A673 (cell line): Measurements from ENCODE around the gene DHRS3. TPM values are rescaled to one million over a fixed set of nuclear protein-coding genes. Genes with fewer than 3 reads are reported as not detected.

Source experiments
- BruUV-seq: library from RNA; stranded (reverse); fragments of 400-500 nt; replicated peaks from 2 replicates; lab custom pipeline; 2021; lab: Mats Ljungman, UMichigan
- CTCF ChIA-PET: fragments of 300-600 bp; sonication (Branson Sonifier 250); formaldehyde crosslinking; loops from one replicate; lab custom pipeline; 2022; ENCODE audit warnings: antibody characterized with exemption; lab: Charles Lee
- POLR2A ChIA-PET: fragments of 300-600 bp; sonication (Branson Sonifier 250); formaldehyde crosslinking; loops from one replicate; lab custom pipeline; 2022; ENCODE audit warnings: antibody characterized with exemption; ENCODE audit not compliant: low non-redundant PET; lab: Charles Lee
- DNase-seq: peaks from one replicate; pipeline ENCODE4 v3.0.0-alpha.2; 2015; ENCODE audit warnings: low spot score
- H3K27ac ChIP-seq: fragments of 200-600 bp; sonication (generic); 2 replicates; pipeline ENCODE4 v1.5.1; 2016; ENCODE audit warnings: mixed run types, low read depth, mild to moderate bottlenecking, mixed read lengths, antibody characterized with exemption, low read length; ENCODE audit not compliant: poor library complexity, severe bottlenecking
- H3K27me3 ChIP-seq: fragments of 200-600 bp; sonication (generic); replicated peaks from 2 replicates; pipeline ENCODE4 v1.6.1; 2017; ENCODE audit warnings: mixed run types, low read depth, mild to moderate bottlenecking, mixed read lengths, antibody characterized with exemption, low read length; ENCODE audit not compliant: insufficient read depth, poor library complexity
- H3K36me3 ChIP-seq: fragments of 200-600 bp; sonication (generic); 2 replicates; pipeline ENCODE4 v1.6.1; 2016; ENCODE audit warnings: mixed run types, mild to moderate bottlenecking, mixed read lengths, antibody characterized with exemption, low read length; ENCODE audit not compliant: insufficient read depth, poor library complexity, severe bottlenecking
- H3K4me1 ChIP-seq: fragments of 200-600 bp; sonication (generic); 2 replicates; pipeline ENCODE4 v1.6.1; 2017; ENCODE audit warnings: mixed run types, mild to moderate bottlenecking, mixed read lengths, antibody characterized with exemption, low read length; ENCODE audit not compliant: insufficient read depth, poor library complexity, severe bottlenecking
- H3K4me3 ChIP-seq: fragments of 200-600 bp; sonication (generic); 2 replicates; pipeline ENCODE4 v1.5.1; 2016; ENCODE audit warnings: low read depth, mixed run types, mild to moderate bottlenecking, mixed read lengths, low read length; ENCODE audit not compliant: poor library complexity, severe bottlenecking
- H3K9me3 ChIP-seq: fragments of 200-600 bp; sonication (generic); 2 replicates; pipeline ENCODE4 v1.6.1; 2016; ENCODE audit warnings: mixed run types, low read depth, mild to moderate bottlenecking, mixed read lengths, antibody characterized with exemption, low read length; ENCODE audit not compliant: poor library complexity, severe bottlenecking
- CTCF ChIP-seq: fragments of 300-800, 200-600 bp; sonication (generic); conservative IDR thresholded peaks from 2 replicates; pipeline ENCODE4 v1.5.1; 2017; ENCODE audit warnings: low read depth, mild to moderate bottlenecking, antibody characterized with exemption, low read length, moderate library complexity, mixed read lengths
- EZH2 ChIP-seq: fragments of 200-600 bp; sonication (generic); IDR thresholded peaks from 2 replicates; pipeline ENCODE4 v1.6.1; 2017; ENCODE audit warnings: borderline replicate concordance, low read depth, mild to moderate bottlenecking, mixed read lengths, antibody characterized with exemption, low read length; ENCODE audit not compliant: poor library complexity, severe bottlenecking
- intact Hi-C: fragments of 100-400 bp; cut with micrococcal nuclease; formaldehyde crosslinking; loops from one replicate; pipeline ENCODE4 v1.10.0; 2022; ENCODE audit not compliant: unreplicated experiment
- total RNA-seq: library from RNA; stranded (reverse); gene quantifications from 2 replicates; pipeline ENCODE4 v1.2.3, GENCODE V29; 2021

Gene DHRS3
- total RNA-seq, 1 experiment from 2014 or later = 2.4 TPM

GRCh38 chr1:12625276-12625675, 7.3 kb upstream of the DHRS3 start:
- no TSS peak for BruUV-seq
- no peak overlapping the region for H3K4me3 ChIP-seq
- H3K4me1 ChIP-seq = peaks cover 5% of the 10 kb centered on the region
- no peak overlapping the region for H3K27ac ChIP-seq
- H3K27me3 ChIP-seq = no peaks in the 10 kb centered on the region
- TF ChIP-seq EZH2 (no peak), CTCF (no peak)
- no peaks in the 10 kb centered on the region for H3K9me3 ChIP-seq
- intact Hi-C loops = loop anchor here (10.0 kb wide), 1 partner anchor 500 kb away; no protein-coding TSS in a partner anchor
- POLR2A ChIA-PET = no interaction called here
- H3K36me3 ChIP-seq = no peaks in the 10 kb centered on the region
- CTCF ChIA-PET = no interaction called here
- no peak for DNase-seq

- CTCF ChIA-PET = interaction anchor here (0.5 kb wide), 1 partner anchor 35 kb away, joined by 4 read pairs; no protein-coding TSS in a partner anchor
- BruUV-seq = no TSS peak
These were observed 4.5 kb upstream of the DHRS3 start for GRCh38 chr1:12622506-12622905.

GRCh38 chr1:12621346-12622335, 3.6 kb upstream of the DHRS3 start:
- DNase-seq = no peak
- Histone ChIP-seq H3K27me3 (peaks cover 9% of the 10 kb centered on the region), H3K4me1 (peaks cover 13% of the 10 kb centered on the region), H3K4me3 (no peak overlapping the region), H3K9me3 (no peaks in the 10 kb centered on the region), H3K27ac (no peak overlapping the region), H3K36me3 (no peaks in the 10 kb centered on the region)
- no TSS peak for BruUV-seq
- ChIA-PET CTCF (no interaction called here), POLR2A (no interaction called here)
- intact Hi-C loops = loop anchor here (10.0 kb wide), 1 partner anchor 497 kb away; no protein-coding TSS in a partner anchor
- no peak for TF ChIP-seq CTCF
- no peak for TF ChIP-seq EZH2

More at GRCh38 chr1:12622506-12622905, 4.5 kb upstream of the DHRS3 start:
- POLR2A ChIA-PET = no interaction called here
- TF ChIP-seq CTCF = no peak
- no peak for TF ChIP-seq EZH2
- Histone ChIP-seq H3K27me3 (no peaks in the 10 kb centered on the region), H3K36me3 (no peaks in the 10 kb centered on the region), H3K4me3 (no peak overlapping the region), H3K4me1 (peaks cover 17% of the 10 kb centered on the region), H3K27ac (no peak overlapping the region), H3K9me3 (no peaks in the 10 kb centered on the region)
- intact Hi-C loops = loop anchor here (10.0 kb wide), 1 partner anchor 498 kb away; no protein-coding TSS in a partner anchor
- DNase-seq = no peak
